ENCODE measurements around the gene MYOG. TPM values are rescaled to one million over a fixed set of nuclear protein-coding genes. Genes with fewer than 3 reads are reported as not detected.

MYOG gene
- polyA plus RNA-seq, 6 donors from 2014 or later, result not detected

DNA sequence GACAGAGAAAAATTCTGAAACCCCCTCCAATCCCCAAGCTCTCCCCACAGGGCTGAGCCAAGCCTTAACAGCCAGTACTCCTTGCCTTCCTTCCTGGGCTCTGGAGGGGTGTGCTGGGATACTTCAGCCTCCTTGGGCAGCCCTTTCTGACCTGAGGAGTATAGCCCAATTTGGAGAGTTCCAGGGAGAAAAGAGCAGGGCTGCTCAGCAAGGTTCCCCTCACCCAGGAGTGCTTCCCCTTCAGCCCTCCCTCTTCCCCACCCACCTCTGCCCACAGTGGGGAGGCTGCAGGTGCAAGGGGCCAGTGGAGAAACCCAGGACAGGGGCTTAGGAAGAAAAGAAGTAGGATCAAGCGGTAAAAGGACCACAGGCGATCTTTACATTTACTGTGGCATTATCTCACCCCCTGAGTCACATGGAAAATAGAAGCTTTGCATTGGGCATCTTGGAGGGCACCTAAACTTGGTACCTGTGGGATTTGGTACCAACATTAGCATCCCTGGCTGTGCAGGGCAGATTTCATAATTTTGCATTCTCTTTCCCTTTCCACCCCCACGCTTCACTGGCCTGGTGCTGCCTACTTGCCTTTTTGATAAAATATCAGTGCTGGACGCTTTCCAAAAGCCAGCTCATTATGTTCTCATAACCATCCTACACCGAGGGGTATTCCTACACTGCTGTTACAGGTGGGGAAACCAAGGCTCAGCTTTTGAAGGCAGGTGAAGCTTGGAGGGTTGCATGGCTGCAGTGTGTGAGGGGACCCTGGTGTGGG is 38.9 kb upstream of the MYOG start:
- Mint-ChIP-seq H3K27ac (no peak overlapping the region), H3K4me1 (peaks cover 23 to 26% (median 23%) of the 10 kb centered on the region in 3 donors), H3K9me3 (no peaks in the 10 kb centered on the region), H3K27me3 (peaks cover 62 to 92% (median 86%) of the 10 kb centered on the region in 3 donors), H3K36me3 (peaks cover 0 to 9% of the 10 kb centered on the region in 2 donors), H3K4me3 (peak overlapping the region in 1 of 8 donors; percentile 59)
- DNase-seq (no peak), ATAC-seq (ENCODE audit: low read depth in 2 of 2) (no peak)

DNA sequence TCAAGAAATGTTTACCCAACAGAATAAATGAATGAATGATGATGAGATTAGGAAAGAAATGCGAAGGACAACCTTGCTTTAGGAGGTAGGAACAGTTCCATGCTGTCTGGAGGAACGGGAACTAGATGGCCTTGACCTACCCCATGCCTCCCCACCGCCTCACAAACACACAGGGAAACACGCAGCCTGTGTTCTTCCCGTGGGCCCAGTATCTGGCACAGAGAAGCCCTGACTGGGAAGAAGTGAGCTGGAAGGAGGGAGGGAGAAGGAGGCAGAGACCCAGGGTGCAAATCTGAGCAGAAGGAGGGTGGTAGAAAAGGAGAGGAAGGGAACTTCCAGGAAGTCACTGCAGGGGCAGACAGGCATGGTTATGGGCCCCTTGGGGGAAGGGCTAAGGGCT is 38.2 kb upstream of the MYOG start:
- H3K9me3 Mint-ChIP-seq, result no peaks in the 10 kb centered on the region
- H3K4me1 Mint-ChIP-seq, result peaks cover 23 to 26% (median 23%) of the 10 kb centered on the region in 3 donors
- no peak overlapping the region for H3K27ac Mint-ChIP-seq
- ATAC-seq (ENCODE audit: low read depth in 2 of 2) (no peak), DNase-seq (no peak)
- peaks cover 64 to 88% (median 86%) of the 10 kb centered on the region in 3 donors for H3K27me3 Mint-ChIP-seq
- H3K36me3 Mint-ChIP-seq, result peaks cover 0 to 9% of the 10 kb centered on the region in 2 donors
- no peak overlapping the region for H3K4me3 Mint-ChIP-seq

DNA sequence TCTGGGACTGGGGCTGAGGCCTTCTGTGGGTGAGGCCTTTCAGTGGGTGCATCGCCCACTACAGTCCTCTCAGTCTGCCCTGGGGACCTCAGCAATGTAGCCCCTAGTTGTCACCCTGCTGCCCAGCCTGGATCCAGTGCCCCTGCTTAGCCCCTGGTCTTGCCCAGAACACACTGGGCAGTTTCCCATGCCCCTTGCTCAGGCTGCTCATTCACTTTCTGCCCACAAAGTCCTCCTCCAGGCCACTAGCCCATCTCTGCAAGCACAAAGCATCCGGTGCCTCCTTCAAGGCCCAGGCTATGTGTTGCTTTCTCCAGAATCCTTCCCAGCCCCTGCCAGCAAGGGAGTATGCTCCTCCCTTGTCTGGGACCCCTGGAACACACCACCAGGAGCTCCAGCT is 36.3 kb upstream of the MYOG start:
- Mint-ChIP-seq H3K4me3 (no peak overlapping the region), H3K9me3 (peaks cover 0 to 2% (median 0%) of the 10 kb centered on the region in 7 donors), H3K36me3 (peaks cover 0 to 6% of the 10 kb centered on the region in 2 donors), H3K4me1 (peaks cover 12 to 15% (median 14%) of the 10 kb centered on the region in 3 donors), H3K27me3 (peaks cover 64 to 87% (median 78%) of the 10 kb centered on the region in 3 donors), H3K27ac (no peak overlapping the region)
- no peak for DNase-seq
- ATAC-seq (ENCODE audit: low read depth in 2 of 2), result no peak

DNA sequence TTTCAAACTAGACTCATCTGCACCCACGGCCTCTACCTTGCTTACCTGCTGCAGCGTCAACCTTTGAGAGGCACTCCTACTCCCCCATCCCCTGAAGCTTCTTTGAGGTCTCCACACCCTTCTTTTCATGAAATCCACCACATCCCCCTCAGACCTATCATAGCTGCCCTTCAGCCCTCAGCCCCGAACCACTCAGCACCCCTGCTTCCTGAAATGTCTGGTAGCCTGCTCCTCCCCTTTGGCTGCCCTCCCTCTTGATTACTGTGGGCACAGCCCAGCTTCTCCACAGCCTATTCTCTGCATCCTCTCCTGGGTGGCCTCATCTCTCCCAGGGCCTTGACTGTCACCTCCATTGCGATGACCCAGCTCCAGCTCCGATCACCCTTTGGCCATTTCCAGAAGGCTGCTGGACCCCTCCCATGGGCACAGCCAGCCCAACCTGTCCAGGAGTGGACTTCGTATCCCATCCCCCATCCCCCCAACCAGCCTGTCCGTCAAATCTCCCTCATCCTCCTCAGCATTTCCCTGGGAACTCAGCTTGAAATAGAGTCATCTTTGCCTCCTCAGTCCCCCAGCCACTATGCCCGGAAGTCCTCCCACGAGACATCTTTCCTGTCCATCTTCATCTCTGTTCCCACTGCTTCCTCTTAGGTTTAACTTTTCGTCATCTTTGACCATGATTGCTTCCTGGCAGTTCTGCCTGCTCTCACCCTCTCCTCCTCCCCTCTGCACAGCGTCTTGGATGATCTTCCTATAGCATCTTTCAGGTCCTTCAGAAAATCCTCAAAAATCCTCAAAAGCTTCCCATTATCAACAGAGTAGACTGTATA is 35.6 kb upstream of the MYOG start:
- H3K4me1 Mint-ChIP-seq, result peaks cover 5 to 10% (median 7%) of the 10 kb centered on the region in 3 donors
- DNase-seq (no peak), ATAC-seq (ENCODE audit: low read depth in 2 of 2) (no peak)
- H3K4me3 Mint-ChIP-seq, result no peak overlapping the region
- H3K27me3 Mint-ChIP-seq, result peaks cover 59 to 85% (median 72%) of the 10 kb centered on the region in 3 donors
- peaks cover 0 to 2% (median 0%) of the 10 kb centered on the region in 7 donors for H3K9me3 Mint-ChIP-seq
- no peak overlapping the region for H3K27ac Mint-ChIP-seq
- no peaks in the 10 kb centered on the region for H3K36me3 Mint-ChIP-seq

DNA sequence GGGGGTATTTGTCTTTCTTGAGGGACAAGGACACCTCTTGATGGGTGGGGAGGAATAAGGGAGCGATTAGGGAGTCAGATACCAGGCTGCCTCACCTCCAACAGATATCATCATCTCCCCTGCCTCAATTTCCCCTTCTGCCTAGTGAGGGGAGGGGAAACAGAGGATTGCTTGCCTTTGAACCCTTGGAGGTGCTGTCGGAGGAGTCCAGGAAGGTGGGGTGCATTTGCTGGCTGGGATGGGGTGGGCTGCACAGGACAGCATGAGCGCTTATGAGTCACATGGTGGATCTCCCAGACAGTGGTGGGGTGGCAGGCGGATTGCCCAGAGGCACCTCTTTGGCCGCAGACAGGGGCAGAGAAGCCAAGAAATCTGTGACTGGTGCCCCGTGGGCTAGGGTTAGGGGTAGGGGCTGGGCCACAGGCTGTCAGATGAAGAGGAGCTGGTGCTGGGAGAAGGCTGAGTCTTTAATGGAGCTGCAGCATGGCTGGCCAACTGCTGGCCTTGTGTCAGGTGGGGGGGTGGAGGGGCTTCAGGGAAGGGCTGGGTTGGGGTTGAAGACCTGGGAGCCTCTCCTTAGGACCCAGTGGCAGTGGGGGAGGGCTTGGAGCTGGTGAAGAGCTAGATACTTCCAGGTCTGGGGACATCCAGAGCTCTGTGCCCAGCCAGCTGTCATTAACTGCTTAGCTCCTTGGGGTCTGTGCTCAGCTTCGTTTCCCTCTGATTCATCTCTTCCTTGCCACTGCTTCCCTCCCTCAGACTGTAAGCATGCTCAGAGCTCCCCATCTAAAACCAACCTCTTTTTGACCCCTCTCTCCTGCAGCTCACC is 34.7 kb upstream of the MYOG start:
- Mint-ChIP-seq H3K9me3 (peaks cover 0 to 2% (median 0%) of the 10 kb centered on the region in 7 donors), H3K4me3 (peak overlapping the region in 1 of 8 donors; percentile 63), H3K27me3 (peaks cover 51 to 83% (median 69%) of the 10 kb centered on the region in 3 donors), H3K4me1 (peaks cover 0 to 5% (median 4%) of the 10 kb centered on the region in 3 donors), H3K36me3 (no peaks in the 10 kb centered on the region), H3K27ac (no peak overlapping the region)
- no peak for DNase-seq
- ATAC-seq (ENCODE audit: low read depth in 2 of 2), result no peak

DNA sequence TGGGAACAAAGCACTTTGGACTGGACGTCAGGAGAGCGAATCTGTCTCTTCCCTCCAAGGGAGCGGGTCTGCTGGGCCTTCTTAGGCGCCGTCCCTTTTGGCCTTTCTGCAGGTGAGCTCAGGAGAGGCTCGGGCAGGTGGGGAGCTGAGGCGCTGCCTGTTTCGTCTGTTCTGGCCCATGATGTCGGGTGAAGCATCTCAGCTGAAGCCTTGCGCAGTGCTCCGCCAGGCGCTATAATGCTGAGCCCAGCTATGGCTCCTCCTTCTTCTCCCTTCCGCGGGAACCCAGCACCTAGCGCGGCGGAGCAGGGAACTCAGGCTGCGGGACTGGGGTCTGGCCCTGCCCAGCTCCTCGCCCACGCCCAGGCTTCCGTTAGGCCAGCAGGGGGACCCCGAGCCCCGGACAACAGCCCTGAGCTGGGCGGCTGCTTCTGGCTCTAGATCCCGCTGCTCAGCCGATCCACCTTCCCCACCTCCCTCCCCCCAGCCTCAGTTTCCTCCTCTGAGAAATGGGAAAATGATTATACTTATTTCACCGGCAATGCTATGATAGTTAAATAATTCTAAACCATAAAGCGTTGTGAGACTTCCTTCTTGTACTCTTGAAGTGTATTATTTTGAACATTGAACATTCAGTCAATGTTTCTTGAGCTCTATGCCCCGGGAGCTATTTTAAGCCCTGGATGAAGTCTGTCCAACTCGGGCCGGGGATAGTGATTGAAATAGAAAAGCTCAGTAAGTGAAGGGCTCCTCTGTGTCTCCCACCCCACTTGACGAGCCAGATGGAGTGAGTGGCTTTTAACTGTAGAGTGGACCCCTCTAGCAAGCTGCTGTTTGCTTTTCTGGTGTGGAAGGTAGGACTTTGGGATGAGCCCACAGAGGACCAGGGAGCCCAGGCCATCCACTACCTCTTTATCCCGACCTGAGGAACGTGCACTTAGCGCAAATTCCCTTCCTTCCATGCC is 32.1 kb upstream of the MYOG start:
- Mint-ChIP-seq H3K27me3 (peaks cover 32 to 66% (median 48%) of the 10 kb centered on the region in 3 donors), H3K4me3 (no peak overlapping the region), H3K9me3 (peaks cover 0 to 2% (median 0%) of the 10 kb centered on the region in 7 donors), H3K4me1 (peaks cover 0 to 4% (median 0%) of the 10 kb centered on the region in 3 donors), H3K36me3 (no peaks in the 10 kb centered on the region), H3K27ac (peak overlapping the region in 2 of 6 donors; percentile 17 to 44)
- no peak for ATAC-seq (ENCODE audit: low read depth in 2 of 2)
- DNase-seq, result peak; percentile 12

DNA sequence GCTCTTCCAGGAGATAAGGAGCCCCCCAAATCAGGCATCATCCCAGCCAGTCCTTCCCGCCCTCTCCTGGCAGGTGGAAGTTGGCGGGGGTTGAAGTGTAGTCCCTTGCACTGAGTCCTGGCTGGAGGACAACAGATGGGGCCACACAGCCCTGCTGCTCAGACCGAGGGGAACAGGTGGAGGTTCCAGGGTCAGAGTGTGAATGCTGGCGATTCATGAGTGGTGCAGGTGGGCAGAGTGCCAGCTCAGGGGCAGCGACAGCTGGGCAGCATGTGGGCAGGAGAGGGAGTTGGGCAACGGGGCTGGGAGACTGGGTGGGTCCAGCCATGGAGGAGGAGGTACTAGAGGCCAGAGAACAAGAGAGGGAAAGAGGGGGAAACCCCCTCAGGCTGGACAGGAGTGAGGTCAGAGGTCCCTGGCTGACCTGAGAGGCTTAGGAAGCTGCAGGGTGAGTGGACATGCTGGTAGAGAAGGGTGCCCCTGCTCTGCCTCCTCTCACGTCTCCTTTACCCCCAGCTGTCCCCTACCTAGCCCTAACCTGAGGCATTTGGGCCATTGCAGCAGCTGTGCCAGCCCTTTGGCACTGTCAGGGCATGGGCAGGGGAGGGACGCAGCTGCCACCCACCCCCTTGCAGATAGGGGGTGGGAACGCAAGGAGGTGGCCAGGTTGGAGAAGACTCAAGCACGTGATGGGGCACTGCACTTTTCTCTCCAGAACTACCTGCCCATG is 30.4 kb upstream of the MYOG start:
- peaks cover 21 to 56% (median 35%) of the 10 kb centered on the region in 3 donors for H3K27me3 Mint-ChIP-seq

DNA sequence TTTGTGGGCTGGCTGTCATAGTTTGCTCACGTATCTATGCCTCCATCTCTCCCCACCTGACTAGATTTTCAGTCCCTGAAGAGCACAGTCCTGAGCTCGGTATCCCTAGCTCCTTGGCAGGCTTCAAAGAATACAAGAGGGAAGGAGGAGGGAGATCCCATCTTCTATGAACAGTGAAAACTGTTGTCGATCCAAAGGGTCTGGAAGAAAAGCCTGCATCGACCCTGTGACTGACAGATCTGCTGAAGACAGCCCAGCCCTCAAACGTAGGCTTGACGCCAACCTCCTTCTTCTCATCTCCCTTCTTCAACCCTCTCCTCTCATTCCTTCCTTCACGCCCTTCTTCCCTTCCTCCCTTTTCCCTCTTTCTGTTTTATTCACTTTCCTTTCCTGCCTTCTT is 28.4 kb upstream of the MYOG start:
- peaks cover 11 to 46% (median 25%) of the 10 kb centered on the region in 3 donors for H3K27me3 Mint-ChIP-seq
- H3K27ac Mint-ChIP-seq, result no peak overlapping the region
- no peak for DNase-seq
- ATAC-seq (ENCODE audit: low read depth in 2 of 2), result no peak
- no peaks in the 10 kb centered on the region for H3K36me3 Mint-ChIP-seq
- no peak overlapping the region for H3K4me3 Mint-ChIP-seq
- no peaks in the 10 kb centered on the region for H3K4me1 Mint-ChIP-seq
- peaks cover 0 to 2% (median 0%) of the 10 kb centered on the region in 7 donors for H3K9me3 Mint-ChIP-seq

More for the DNA sequence above, 30.4 kb upstream of the MYOG start:
- Mint-ChIP-seq H3K4me3 (no peak overlapping the region), H3K4me1 (no peaks in the 10 kb centered on the region), H3K27ac (no peak overlapping the region), H3K9me3 (peaks cover 0 to 2% (median 0%) of the 10 kb centered on the region in 7 donors), H3K36me3 (no peaks in the 10 kb centered on the region)
- DNase-seq (no peak), ATAC-seq (ENCODE audit: low read depth in 2 of 2) (no peak)

DNA sequence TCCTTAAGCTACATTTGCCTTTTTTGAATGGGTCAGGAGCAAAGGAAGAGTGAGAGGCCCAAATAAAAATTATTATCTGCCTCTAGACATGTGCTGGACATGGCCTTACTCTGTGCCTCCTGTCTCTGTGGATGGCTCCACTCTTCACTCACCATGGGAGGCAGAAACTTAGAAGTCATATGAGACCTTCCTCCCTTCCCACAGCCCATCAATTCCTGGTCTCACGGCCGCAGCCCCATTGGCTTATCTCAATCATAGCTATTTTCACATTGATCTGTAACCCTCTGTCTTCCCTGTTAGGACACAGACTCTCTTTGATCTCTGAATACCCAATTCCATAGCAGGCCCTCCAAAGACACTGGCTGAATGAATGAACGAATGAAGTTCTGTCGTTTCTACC is 27.5 kb upstream of the MYOG start:
- no peak for ATAC-seq (ENCODE audit: low read depth in 2 of 2)
- H3K27me3 Mint-ChIP-seq, result peaks cover 12 to 46% (median 32%) of the 10 kb centered on the region in 3 donors
- DNase-seq, result no peak
- H3K4me1 Mint-ChIP-seq, result no peaks in the 10 kb centered on the region
- peaks cover 0 to 2% (median 0%) of the 10 kb centered on the region in 7 donors for H3K9me3 Mint-ChIP-seq
- H3K4me3 Mint-ChIP-seq, result no peak overlapping the region
- H3K36me3 Mint-ChIP-seq, result no peaks in the 10 kb centered on the region
- H3K27ac Mint-ChIP-seq, result no peak overlapping the region

DNA sequence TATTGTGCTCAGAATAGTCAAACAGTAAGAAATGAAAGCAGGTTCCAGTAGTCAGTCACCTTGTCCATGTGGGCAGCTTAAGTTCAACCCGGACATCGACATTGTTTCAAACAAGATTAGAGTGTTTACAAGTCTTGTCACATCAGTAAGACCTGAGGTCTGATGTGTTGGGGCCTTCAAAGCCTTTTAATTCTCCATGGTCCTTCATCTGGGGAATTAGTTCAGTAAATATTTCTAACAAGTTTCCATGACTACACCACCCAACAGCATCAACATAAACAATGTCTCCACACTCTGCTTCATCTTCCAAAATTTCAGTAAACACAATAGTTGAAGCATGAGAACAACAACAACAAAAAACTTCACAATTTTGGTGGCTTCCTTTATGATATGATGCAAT is 26.7 kb upstream of the MYOG start:
- H3K4me3 Mint-ChIP-seq, result no peak overlapping the region
- H3K36me3 Mint-ChIP-seq, result no peaks in the 10 kb centered on the region
- peaks cover 0 to 2% (median 0%) of the 10 kb centered on the region in 7 donors for H3K9me3 Mint-ChIP-seq
- no peak for DNase-seq
- H3K27ac Mint-ChIP-seq, result no peak overlapping the region
- H3K27me3 Mint-ChIP-seq, result peaks cover 7 to 46% (median 33%) of the 10 kb centered on the region in 3 donors
- no peaks in the 10 kb centered on the region for H3K4me1 Mint-ChIP-seq
- ATAC-seq (ENCODE audit: low read depth in 2 of 2), result no peak

DNA sequence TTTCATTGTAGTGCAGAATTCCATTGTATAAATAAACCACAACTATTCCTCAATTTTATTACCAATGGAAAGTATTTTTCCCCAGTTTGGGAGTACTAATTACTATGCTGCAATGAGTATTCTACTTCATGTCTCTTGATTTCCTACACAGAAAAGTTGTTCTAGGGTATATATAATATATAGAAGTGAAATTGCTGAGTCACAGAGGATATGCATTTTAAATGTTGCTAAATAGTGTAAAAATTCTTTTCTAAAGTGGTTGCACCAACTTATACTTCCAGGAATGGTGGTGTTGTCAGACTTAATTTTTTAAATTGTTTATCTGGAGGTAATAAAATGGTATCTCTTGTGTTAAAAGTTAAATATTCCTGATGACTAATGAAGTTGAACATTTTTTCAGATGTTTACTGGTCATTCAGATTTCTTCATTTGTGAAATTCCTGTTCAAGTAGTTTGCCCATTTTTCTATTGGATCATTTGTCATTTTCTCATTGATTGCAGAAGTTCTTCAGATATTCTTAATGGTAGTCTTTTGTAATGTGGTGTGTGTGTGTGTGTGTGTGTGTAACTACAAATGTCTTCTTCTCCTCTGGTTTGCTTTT is 19.1 kb upstream of the MYOG start:
- peaks cover 0 to 8% of the 10 kb centered on the region in 2 donors for H3K36me3 Mint-ChIP-seq
- DNase-seq (no peak), ATAC-seq (ENCODE audit: low read depth in 2 of 2) (no peak)
- H3K27ac Mint-ChIP-seq, result no peak overlapping the region
- H3K4me3 Mint-ChIP-seq, result no peak overlapping the region
- H3K27me3 Mint-ChIP-seq, result peaks cover 30 to 45% (median 41%) of the 10 kb centered on the region in 3 donors
- H3K9me3 Mint-ChIP-seq, result peaks cover 0 to 10% (median 4%) of the 10 kb centered on the region in 7 donors
- no peaks in the 10 kb centered on the region for H3K4me1 Mint-ChIP-seq

Data from naive B cell (primary cell).